NOMO-1 (cell line): ENCODE measurements around the gene MITF.
"Not testable (repeated sequence)": the region's sequence is repeated elsewhere in the genome, so short reads cannot be mapped to it uniquely, and the experiment has no call there.

Experiments used
- DNase-seq, 2 experiments: peaks; one replicate each; lab custom pipeline; 2025; ENCODE audit not compliant: unreplicated experiment in 2 of 2; lab: John Stamatoyannopoulos, UW

The MITF gene

GRCh38 chr3:69896095-69896494 lies 156.8 kb downstream of the MITF start:
- DNase-seq = no peak

GRCh38 chr3:69900331-69900730 lies 161.1 kb downstream of the MITF start:
- no peak for DNase-seq

GRCh38 chr3:69901802-69902201 lies 162.5 kb downstream of the MITF start:
- no peak for DNase-seq

- no peak for DNase-seq
Measured at GRCh38 chr3:69902386-69902785, 163.1 kb downstream of the MITF start.

- no peak for DNase-seq
Measured at GRCh38 chr3:69906351-69906966, 167.2 kb downstream of the MITF start.

- DNase-seq = no peak
Measured at GRCh38 chr3:69907554-69907953, 168.3 kb downstream of the MITF start.

GRCh38 chr3:69909859-69910258 lies 170.6 kb downstream of the MITF start:
- not testable (repeated sequence) for DNase-seq

GRCh38 chr3:69913422-69913821 lies 174.2 kb downstream of the MITF start:
- DNase-seq = no peak

GRCh38 chr3:69914395-69914794 lies 175.1 kb downstream of the MITF start:
- no peak for DNase-seq

GRCh38 chr3:69915726-69916125 lies 176.5 kb downstream of the MITF start:
- DNase-seq = no peak

GRCh38 chr3:69920009-69920408 lies 180.7 kb downstream of the MITF start:
- not testable (repeated sequence) for DNase-seq

GRCh38 chr3:69921651-69922050 lies 182.4 kb downstream of the MITF start:
- no peak for DNase-seq

GRCh38 chr3:69922521-69923000 lies 183.3 kb downstream of the MITF start:
- no peak for DNase-seq

GRCh38 chr3:69925506-69925905 lies 186.2 kb downstream of the MITF start:
- no peak for DNase-seq

- no peak for DNase-seq
Measured at GRCh38 chr3:69926385-69926784, 187.1 kb downstream of the MITF start.

- DNase-seq = no peak
Measured at GRCh38 chr3:69927571-69927970, 188.3 kb downstream of the MITF start.

GRCh38 chr3:69929019-69929418 lies 189.8 kb downstream of the MITF start:
- no peak for DNase-seq

- DNase-seq = no peak
Measured at GRCh38 chr3:69930564-69930963, 191.3 kb downstream of the MITF start.

GRCh38 chr3:69932087-69932486 lies 192.8 kb downstream of the MITF start:
- no peak for DNase-seq

- DNase-seq = no peak
Measured at GRCh38 chr3:69932501-69932900, 193.2 kb downstream of the MITF start.

GRCh38 chr3:69934398-69934797 lies 195.1 kb downstream of the MITF start:
- DNase-seq = no peak

- DNase-seq = no peak
Measured at GRCh38 chr3:69936266-69936665, 197.0 kb downstream of the MITF start.

- no peak for DNase-seq
Measured at GRCh38 chr3:69938061-69938460, 198.8 kb downstream of the MITF start.
